Parathyroid adenoma (tissue), 2 donors: Measurements from ENCODE around the gene RBMS3.

Source experiments
- H2AFZ ChIP-seq: fragments of 300-600 bp; sonication (generic); one replicate; pipeline ENCODE4 v1.7.0; 2017; ENCODE audit warnings: antibody characterized with exemption, mild to moderate bottlenecking
- H3K27ac ChIP-seq: fragments of 300-600 bp; sonication (generic); one replicate; pipeline ENCODE4 v1.7.0; 2017
- H3K27me3 ChIP-seq: fragments of 300-600 bp; sonication (generic); one replicate; pipeline ENCODE4 v1.7.0; 2017; ENCODE audit warnings: low read length; ENCODE audit not compliant: control insufficient read depth, insufficient read depth
- H3K36me3 ChIP-seq: fragments of 300-600 bp; sonication (generic); one replicate; pipeline ENCODE4 v1.7.0; 2017; ENCODE audit warnings: low read length; ENCODE audit not compliant: control insufficient read depth, insufficient read depth
- H3K4me1 ChIP-seq: fragments of 300-600 bp; sonication (generic); one replicate; pipeline ENCODE4 v1.7.0; 2017; ENCODE audit warnings: control low read depth
- H3K4me2 ChIP-seq: fragments of 300-600 bp; sonication (generic); one replicate; pipeline ENCODE4 v1.7.0; 2017; ENCODE audit warnings: low read length
- H3K4me3 ChIP-seq: fragments of 300-600 bp; sonication (generic); one replicate; pipeline ENCODE4 v1.7.0; 2017; ENCODE audit warnings: low read depth, low read length
- H3K79me2 ChIP-seq: fragments of 300-600 bp; sonication (generic); one replicate; pipeline ENCODE4 v1.7.0; 2017; ENCODE audit warnings: control low read depth
- H3K9ac ChIP-seq: fragments of 300-600 bp; sonication (generic); one replicate; pipeline ENCODE4 v1.7.0; 2017; ENCODE audit warnings: mild to moderate bottlenecking
- H3K9me3 ChIP-seq: fragments of 300-600 bp; sonication (generic); one replicate; pipeline ENCODE4 v1.7.0; 2017; ENCODE audit warnings: low read length; ENCODE audit not compliant: control insufficient read depth
- TF ChIP-seq, protein P1 (sequence below): fragments of 300-600 bp; sonication (generic); IDR thresholded peaks from one replicate; pipeline ENCODE4 v1.7.0; 2017; ENCODE audit warnings: antibody characterized with exemption, mild to moderate bottlenecking
- donor health status: primary hyperparathyroidism.

Gene RBMS3

DNA sequence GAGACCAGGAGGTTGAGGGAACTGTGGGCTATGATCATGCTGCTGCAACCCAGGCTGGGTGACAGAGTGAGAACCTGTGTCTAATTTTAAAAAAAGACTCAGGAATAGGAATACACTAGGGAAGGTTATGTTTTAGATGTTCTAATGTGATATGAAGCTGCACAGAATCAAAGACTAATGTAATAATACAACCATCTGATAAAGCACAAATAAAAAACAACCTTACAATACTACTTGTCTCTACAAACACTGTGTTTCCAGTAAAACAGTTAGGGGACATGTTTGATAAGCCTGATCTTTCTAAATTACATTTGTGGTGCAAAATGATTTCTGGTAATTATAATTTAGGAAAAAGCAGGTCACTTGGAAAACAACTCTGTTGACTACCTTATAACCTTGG lies 56.7 kb downstream of the RBMS3 start:
- H2AFZ ChIP-seq: no peak overlapping the region
- no peaks in the 10 kb centered on the region for H3K9me3 ChIP-seq
- peaks cover 3% of the 10 kb centered on the region for H3K4me1 ChIP-seq
- H3K27me3 ChIP-seq: no peaks in the 10 kb centered on the region
- H3K36me3 ChIP-seq: no peaks in the 10 kb centered on the region
- no peak overlapping the region for H3K9ac ChIP-seq
- TF ChIP-seq, protein P1, sequence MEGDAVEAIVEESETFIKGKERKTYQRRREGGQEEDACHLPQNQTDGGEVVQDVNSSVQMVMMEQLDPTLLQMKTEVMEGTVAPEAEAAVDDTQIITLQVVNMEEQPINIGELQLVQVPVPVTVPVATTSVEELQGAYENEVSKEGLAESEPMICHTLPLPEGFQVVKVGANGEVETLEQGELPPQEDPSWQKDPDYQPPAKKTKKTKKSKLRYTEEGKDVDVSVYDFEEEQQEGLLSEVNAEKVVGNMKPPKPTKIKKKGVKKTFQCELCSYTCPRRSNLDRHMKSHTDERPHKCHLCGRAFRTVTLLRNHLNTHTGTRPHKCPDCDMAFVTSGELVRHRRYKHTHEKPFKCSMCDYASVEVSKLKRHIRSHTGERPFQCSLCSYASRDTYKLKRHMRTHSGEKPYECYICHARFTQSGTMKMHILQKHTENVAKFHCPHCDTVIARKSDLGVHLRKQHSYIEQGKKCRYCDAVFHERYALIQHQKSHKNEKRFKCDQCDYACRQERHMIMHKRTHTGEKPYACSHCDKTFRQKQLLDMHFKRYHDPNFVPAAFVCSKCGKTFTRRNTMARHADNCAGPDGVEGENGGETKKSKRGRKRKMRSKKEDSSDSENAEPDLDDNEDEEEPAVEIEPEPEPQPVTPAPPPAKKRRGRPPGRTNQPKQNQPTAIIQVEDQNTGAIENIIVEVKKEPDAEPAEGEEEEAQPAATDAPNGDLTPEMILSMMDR: no peak
- H3K4me3 ChIP-seq: no peak overlapping the region
- no peak overlapping the region for H3K27ac ChIP-seq
- no peaks in the 10 kb centered on the region for H3K79me2 ChIP-seq
- no peak overlapping the region for H3K4me2 ChIP-seq

GRCh38 chr3:29338377-29338776 lies 57.5 kb downstream of the RBMS3 start:
- Histone ChIP-seq H3K79me2 (no peaks in the 10 kb centered on the region), H3K27me3 (no peaks in the 10 kb centered on the region), H3K4me2 (no peak overlapping the region), H3K9me3 (no peaks in the 10 kb centered on the region), H3K27ac (no peak overlapping the region), H3K9ac (no peak overlapping the region), H2AFZ (no peak overlapping the region), H3K4me3 (no peak overlapping the region), H3K4me1 (peaks cover 3% of the 10 kb centered on the region), H3K36me3 (no peaks in the 10 kb centered on the region)
- TF ChIP-seq, protein P1: no peak

DNA sequence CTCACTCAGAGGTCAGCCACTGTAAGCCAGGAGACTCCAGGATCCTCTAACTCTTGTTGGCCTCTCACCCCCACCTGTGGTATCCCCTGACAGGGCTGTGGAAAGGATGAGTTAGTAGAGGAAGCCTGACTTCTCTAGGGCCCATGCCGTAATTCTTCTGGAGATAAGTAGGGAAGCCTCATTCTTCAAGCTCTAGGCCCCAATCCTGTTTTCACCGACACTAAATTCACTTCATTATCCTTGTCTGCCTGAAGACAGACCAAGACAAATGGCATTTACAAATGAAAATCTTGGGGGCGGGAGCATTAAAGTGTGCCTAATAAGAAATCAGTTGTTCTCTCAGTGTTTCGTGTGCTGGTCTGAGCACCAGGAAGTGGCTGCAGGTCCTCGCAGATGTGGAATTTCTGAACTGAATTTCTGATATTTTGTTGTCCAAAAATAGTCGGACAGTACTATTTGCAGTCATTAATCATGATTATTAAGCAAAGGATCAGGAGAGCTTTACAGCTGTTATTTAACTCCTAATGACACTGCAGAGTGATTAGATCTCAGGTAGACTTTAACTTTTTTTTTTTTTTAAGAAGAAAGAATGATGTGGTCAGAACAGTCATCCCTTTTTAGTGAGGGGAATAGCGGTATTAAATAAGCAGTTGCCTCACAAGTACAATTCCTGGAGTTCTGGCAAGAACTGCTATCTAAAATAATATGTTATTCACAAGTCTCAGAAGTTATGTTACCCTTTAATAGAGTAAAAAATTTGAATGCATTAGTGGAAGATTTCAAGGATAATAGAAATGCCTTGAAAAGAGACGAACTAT lies 58.4 kb downstream of the RBMS3 start:
- TF ChIP-seq, protein P1: no peak
- no peaks in the 10 kb centered on the region for H3K9me3 ChIP-seq
- H3K27ac ChIP-seq: no peak overlapping the region
- no peak overlapping the region for H3K9ac ChIP-seq
- no peak overlapping the region for H3K4me3 ChIP-seq
- H2AFZ ChIP-seq: no peak overlapping the region
- peaks cover 3% of the 10 kb centered on the region for H3K4me1 ChIP-seq
- no peaks in the 10 kb centered on the region for H3K79me2 ChIP-seq
- H3K4me2 ChIP-seq: no peak overlapping the region
- no peaks in the 10 kb centered on the region for H3K36me3 ChIP-seq
- no peaks in the 10 kb centered on the region for H3K27me3 ChIP-seq

DNA sequence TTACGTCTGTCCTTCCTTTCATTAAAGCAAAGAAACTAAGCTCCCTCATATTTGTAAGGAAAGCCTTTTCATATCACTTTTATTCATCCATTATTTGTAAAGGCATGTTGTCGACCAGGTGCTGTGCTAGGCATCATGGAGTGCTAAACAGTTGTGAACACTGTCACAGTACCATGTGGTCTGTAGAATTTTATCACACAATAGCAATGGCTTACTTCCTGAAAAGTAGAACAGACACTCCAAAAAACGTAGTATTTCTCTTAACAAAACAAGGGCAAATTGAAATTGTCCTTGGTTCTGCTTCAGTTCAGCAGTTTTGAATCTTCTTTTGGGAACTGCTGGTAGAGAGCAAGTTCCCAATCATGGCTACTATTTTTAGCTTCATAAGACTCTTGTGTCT lies 63.3 kb downstream of the RBMS3 start:
- no peak overlapping the region for H3K9ac ChIP-seq
- TF ChIP-seq, protein P1: no peak
- no peaks in the 10 kb centered on the region for H3K4me1 ChIP-seq
- no peaks in the 10 kb centered on the region for H3K27me3 ChIP-seq
- no peak overlapping the region for H3K4me3 ChIP-seq
- no peaks in the 10 kb centered on the region for H3K36me3 ChIP-seq
- H2AFZ ChIP-seq: no peak overlapping the region
- H3K4me2 ChIP-seq: no peak overlapping the region
- no peaks in the 10 kb centered on the region for H3K79me2 ChIP-seq
- H3K27ac ChIP-seq: no peak overlapping the region
- no peaks in the 10 kb centered on the region for H3K9me3 ChIP-seq

DNA sequence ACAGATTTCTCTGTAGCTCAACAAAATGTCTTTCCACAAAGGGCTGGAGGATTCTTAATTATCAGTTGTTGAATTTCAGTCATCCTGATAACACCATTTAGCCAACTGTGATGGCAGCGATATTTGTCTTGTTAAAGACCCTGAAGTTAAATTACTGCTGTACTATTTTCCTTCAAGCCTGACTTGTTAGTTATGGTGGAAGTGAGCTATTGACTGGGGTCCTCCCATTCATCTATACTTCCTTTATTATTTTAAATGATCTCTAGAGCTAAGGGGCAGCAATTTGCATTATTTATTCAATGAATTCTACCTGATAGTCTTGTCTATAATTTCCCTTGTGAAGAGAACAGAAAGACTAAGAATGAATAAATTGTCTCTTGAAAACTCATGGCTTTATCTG lies 64.1 kb downstream of the RBMS3 start:
- no peaks in the 10 kb centered on the region for H3K79me2 ChIP-seq
- H2AFZ ChIP-seq: no peak overlapping the region
- no peaks in the 10 kb centered on the region for H3K4me1 ChIP-seq
- H3K27me3 ChIP-seq: no peaks in the 10 kb centered on the region
- H3K27ac ChIP-seq: no peak overlapping the region
- H3K4me3 ChIP-seq: no peak overlapping the region
- TF ChIP-seq, protein P1: no peak
- H3K4me2 ChIP-seq: no peak overlapping the region
- no peaks in the 10 kb centered on the region for H3K36me3 ChIP-seq
- H3K9ac ChIP-seq: no peak overlapping the region
- H3K9me3 ChIP-seq: no peaks in the 10 kb centered on the region
